Astrocyte (in vitro differentiated cells and primary cell): ENCODE results near the gene MOV10L1. TPM values are rescaled to one million over a fixed set of nuclear protein-coding genes. Genes with fewer than 3 reads are reported as not detected.

ENCODE experiments used
- DNase-seq: peaks from one replicate; pipeline ENCODE4 v3.0.0-alpha.2; 2010; ENCODE audit warnings: low read depth
- FAIRE-seq: peaks from 2 replicates; lab custom pipeline; 2011; peaks lifted over from hg19 to GRCh38; lab: Jason Lieb, UNC
- H2AFZ ChIP-seq: 2 replicates; pipeline ENCODE4 v1.6.0; 2012; ENCODE audit warnings: low read depth, low read length, inconsistent platforms
- H3K27ac ChIP-seq: 2 replicates; pipeline ENCODE4 v1.5.1; 2011; ENCODE audit warnings: low read depth, low read length, inconsistent platforms
- H3K27me3 ChIP-seq: 2 replicates; pipeline ENCODE4 v1.6.0; 2011; ENCODE audit warnings: low read length, inconsistent platforms; ENCODE audit not compliant: insufficient read depth
- H3K36me3 ChIP-seq: 2 replicates; pipeline ENCODE4 v1.5.1; 2011; ENCODE audit warnings: low read length, inconsistent platforms; ENCODE audit not compliant: insufficient read depth
- H3K4me1 ChIP-seq: 2 replicates; pipeline ENCODE4 v1.5.1; 2011; ENCODE audit warnings: low read length, inconsistent platforms; ENCODE audit not compliant: insufficient read depth
- H3K4me2 ChIP-seq: 2 replicates; pipeline ENCODE4 v1.6.0; 2012; ENCODE audit warnings: low read length, inconsistent platforms
- H3K4me3 ChIP-seq: 2 replicates; pipeline ENCODE4 v1.5.1; 2011; ENCODE audit warnings: low read depth, mild to moderate bottlenecking, low read length, inconsistent platforms; ENCODE audit not compliant: insufficient read depth
- H3K79me2 ChIP-seq: 2 replicates; pipeline ENCODE4 v1.6.0; 2012; ENCODE audit warnings: mild to moderate bottlenecking, low read length, inconsistent platforms; ENCODE audit not compliant: insufficient read depth
- H3K9ac ChIP-seq: 2 replicates; pipeline ENCODE4 v1.6.0; 2012; ENCODE audit warnings: mild to moderate bottlenecking, low read length, inconsistent platforms
- H3K9me3 ChIP-seq: 2 replicates; pipeline ENCODE4 v1.5.1; 2012; ENCODE audit warnings: low read depth, mild to moderate bottlenecking, low read length, inconsistent platforms; ENCODE audit not compliant: insufficient read depth
- H4K20me1 ChIP-seq: 2 replicates; pipeline ENCODE4 v1.6.0; 2012; ENCODE audit warnings: low read length, inconsistent platforms; ENCODE audit not compliant: insufficient read depth
- H3K27ac Mint-ChIP-seq: one replicate; pipeline ENCODE4 v1.8.0; 2021; ENCODE audit warnings: mild to moderate bottlenecking, mixed read lengths; ENCODE audit not compliant: unreplicated experiment
- H3K27me3 Mint-ChIP-seq: one replicate; pipeline ENCODE4 v1.8.0; 2021; ENCODE audit warnings: low read depth, mixed read lengths; ENCODE audit not compliant: unreplicated experiment
- H3K36me3 Mint-ChIP-seq: one replicate; pipeline ENCODE4 v1.8.0; 2021; ENCODE audit warnings: low read depth, mixed read lengths; ENCODE audit not compliant: unreplicated experiment
- H3K4me1 Mint-ChIP-seq: one replicate; pipeline ENCODE4 v1.8.0; 2021; ENCODE audit warnings: low read depth, mixed read lengths; ENCODE audit not compliant: unreplicated experiment
- H3K4me3 Mint-ChIP-seq: one replicate; pipeline ENCODE4 v1.8.0; 2021; ENCODE audit warnings: mild to moderate bottlenecking, moderate library complexity, mixed read lengths; ENCODE audit not compliant: unreplicated experiment
- H3K9me3 Mint-ChIP-seq: one replicate; pipeline ENCODE4 v1.8.0; 2021; ENCODE audit warnings: mild to moderate bottlenecking, mixed read lengths; ENCODE audit not compliant: unreplicated experiment
- EZH2 ChIP-seq: IDR thresholded peaks from 2 replicates; pipeline ENCODE4 v1.6.1; 2012; ENCODE audit warnings: mild to moderate bottlenecking, low read length, inconsistent platforms; ENCODE audit not compliant: insufficient read depth
- total RNA-seq: library from RNA; stranded (reverse); gene quantifications from 2 replicates; pipeline ENCODE4 v1.2.1, GENCODE V29; 2021
- TF ChIP-seq, protein P1 (sequence below): IDR thresholded peaks from 2 replicates; pipeline ENCODE4 v1.5.1; 2011; ENCODE audit warnings: low read depth, mild to moderate bottlenecking, inconsistent platforms, low read length, moderate library complexity; ENCODE audit not compliant: insufficient read depth

The MOV10L1 gene
- total RNA-seq, 1 donor from 2014 or later: 0.61 TPM

DNA sequence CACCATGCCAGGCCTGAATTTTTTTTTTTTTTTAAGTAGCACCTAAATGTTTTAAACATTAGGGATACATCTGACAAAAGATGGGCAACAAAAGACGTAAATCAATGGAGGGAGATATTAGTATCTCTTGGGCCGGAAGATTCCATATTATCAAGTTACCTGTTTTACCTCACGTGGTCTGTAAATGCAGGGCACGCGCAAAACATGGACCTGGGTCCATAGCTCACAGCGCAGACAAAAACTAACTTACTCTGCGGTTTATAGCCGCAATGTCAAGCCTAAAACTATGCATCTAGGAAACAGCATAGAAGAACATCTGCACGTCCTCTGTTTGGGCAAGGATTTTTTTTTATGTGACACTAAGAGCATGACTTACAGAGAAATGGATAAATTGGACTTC is 49.2 kb downstream of the MOV10L1 start:
- H3K4me1 ChIP-seq: no peaks in the 10 kb centered on the region
- peaks cover 8% of the 10 kb centered on the region for H3K27me3 Mint-ChIP-seq
- no peak for TF ChIP-seq EZH2
- TF ChIP-seq, protein P1, sequence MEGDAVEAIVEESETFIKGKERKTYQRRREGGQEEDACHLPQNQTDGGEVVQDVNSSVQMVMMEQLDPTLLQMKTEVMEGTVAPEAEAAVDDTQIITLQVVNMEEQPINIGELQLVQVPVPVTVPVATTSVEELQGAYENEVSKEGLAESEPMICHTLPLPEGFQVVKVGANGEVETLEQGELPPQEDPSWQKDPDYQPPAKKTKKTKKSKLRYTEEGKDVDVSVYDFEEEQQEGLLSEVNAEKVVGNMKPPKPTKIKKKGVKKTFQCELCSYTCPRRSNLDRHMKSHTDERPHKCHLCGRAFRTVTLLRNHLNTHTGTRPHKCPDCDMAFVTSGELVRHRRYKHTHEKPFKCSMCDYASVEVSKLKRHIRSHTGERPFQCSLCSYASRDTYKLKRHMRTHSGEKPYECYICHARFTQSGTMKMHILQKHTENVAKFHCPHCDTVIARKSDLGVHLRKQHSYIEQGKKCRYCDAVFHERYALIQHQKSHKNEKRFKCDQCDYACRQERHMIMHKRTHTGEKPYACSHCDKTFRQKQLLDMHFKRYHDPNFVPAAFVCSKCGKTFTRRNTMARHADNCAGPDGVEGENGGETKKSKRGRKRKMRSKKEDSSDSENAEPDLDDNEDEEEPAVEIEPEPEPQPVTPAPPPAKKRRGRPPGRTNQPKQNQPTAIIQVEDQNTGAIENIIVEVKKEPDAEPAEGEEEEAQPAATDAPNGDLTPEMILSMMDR: no peak

DNA sequence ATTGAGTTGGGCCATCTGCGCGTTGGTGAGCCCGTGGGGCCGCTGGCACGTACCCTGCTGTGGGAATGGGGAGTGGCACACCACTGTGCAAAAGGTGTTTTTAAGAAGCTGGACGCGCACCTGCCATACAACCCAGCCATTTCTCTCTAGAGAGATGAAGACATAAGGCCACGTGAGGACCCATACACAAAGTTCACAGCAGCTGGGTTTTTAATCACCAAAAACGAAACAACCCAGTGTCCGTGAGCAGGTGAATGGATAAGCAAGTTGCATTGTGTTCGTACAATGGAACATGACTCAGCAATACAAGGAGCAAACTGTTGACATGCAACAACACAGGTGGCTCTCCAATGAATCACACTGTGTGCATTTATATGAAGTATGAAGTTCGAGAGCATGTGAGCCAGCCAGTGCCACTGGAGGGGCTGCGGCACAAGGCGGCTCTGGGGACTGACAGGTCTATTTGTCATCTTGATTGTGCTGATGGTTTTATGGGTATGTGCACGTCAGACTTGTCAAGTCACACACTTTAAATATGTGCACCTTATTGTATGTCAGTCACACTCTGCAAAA is 50.1 kb downstream of the MOV10L1 start:
- H3K27ac ChIP-seq: no peak overlapping the region
- Mint-ChIP-seq H3K27ac (no peak overlapping the region), H3K27me3 (peaks cover 8% of the 10 kb centered on the region), H3K9me3 (no peaks in the 10 kb centered on the region), H3K36me3 (no peaks in the 10 kb centered on the region), H3K4me3 (no peak overlapping the region), H3K4me1 (peaks cover 10% of the 10 kb centered on the region)
- H3K79me2 ChIP-seq: no peaks in the 10 kb centered on the region
- no peaks in the 10 kb centered on the region for H3K27me3 ChIP-seq
- H3K4me1 ChIP-seq: no peaks in the 10 kb centered on the region
- no peaks in the 10 kb centered on the region for H3K9me3 ChIP-seq
- TF ChIP-seq EZH2: no peak
- TF ChIP-seq, protein P1: no peak
- no peaks in the 10 kb centered on the region for H4K20me1 ChIP-seq
- no peak overlapping the region for H3K4me3 ChIP-seq
- no peaks in the 10 kb centered on the region for H3K36me3 ChIP-seq
- H2AFZ ChIP-seq: no peak overlapping the region
- H3K9ac ChIP-seq: no peak overlapping the region
- FAIRE-seq (no peak), DNase-seq (no peak)
- H3K4me2 ChIP-seq: no peak overlapping the region

More for the DNA sequence above, 49.2 kb downstream of the MOV10L1 start:
- no peak overlapping the region for H3K4me3 Mint-ChIP-seq
- peaks cover 10% of the 10 kb centered on the region for H3K4me1 Mint-ChIP-seq
- no peak overlapping the region for H3K4me3 ChIP-seq
- no peak overlapping the region for H3K27ac ChIP-seq
- no peaks in the 10 kb centered on the region for H3K9me3 ChIP-seq
- no peak for DNase-seq
- H4K20me1 ChIP-seq: no peaks in the 10 kb centered on the region
- H3K9me3 Mint-ChIP-seq: no peaks in the 10 kb centered on the region
- H3K27ac Mint-ChIP-seq: no peak overlapping the region
- no peak overlapping the region for H3K9ac ChIP-seq
- FAIRE-seq: no peak
- no peaks in the 10 kb centered on the region for H3K36me3 ChIP-seq
- no peaks in the 10 kb centered on the region for H3K36me3 Mint-ChIP-seq
- H3K4me2 ChIP-seq: no peak overlapping the region
- no peak overlapping the region for H2AFZ ChIP-seq
- H3K79me2 ChIP-seq: no peaks in the 10 kb centered on the region
- no peaks in the 10 kb centered on the region for H3K27me3 ChIP-seq

DNA sequence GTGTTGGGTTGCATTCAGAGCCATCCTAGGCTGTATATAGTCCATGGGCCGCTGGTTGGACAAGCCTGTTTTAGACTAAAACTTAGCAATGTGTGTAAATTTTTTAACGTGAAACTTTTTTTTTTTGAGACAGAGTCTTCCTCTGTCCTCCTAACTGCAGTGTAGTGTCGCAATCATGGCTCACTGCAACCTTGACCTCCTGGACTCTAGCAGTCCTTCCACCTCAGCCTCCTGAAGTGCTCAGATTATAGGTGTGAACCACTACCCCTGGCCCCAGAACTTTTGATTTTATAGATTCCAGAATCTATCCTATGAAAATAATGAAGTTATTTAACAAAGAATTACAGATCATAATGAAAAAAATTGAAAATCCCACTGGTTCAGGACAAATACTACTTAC is 50.8 kb downstream of the MOV10L1 start:
- Mint-ChIP-seq H3K4me3 (no peak overlapping the region), H3K36me3 (no peaks in the 10 kb centered on the region), H3K4me1 (peaks cover 10% of the 10 kb centered on the region), H3K27me3 (peaks cover 12% of the 10 kb centered on the region), H3K27ac (no peak overlapping the region), H3K9me3 (no peaks in the 10 kb centered on the region)
- no peaks in the 10 kb centered on the region for H4K20me1 ChIP-seq
- no peaks in the 10 kb centered on the region for H3K4me1 ChIP-seq
- H3K9ac ChIP-seq: no peak overlapping the region
- no peaks in the 10 kb centered on the region for H3K9me3 ChIP-seq
- no peaks in the 10 kb centered on the region for H3K36me3 ChIP-seq
- no peak for TF ChIP-seq EZH2
- TF ChIP-seq, protein P1: no peak
- H3K4me2 ChIP-seq: no peak overlapping the region
- H3K27me3 ChIP-seq: no peaks in the 10 kb centered on the region
- DNase-seq: no peak
- no peak overlapping the region for H3K27ac ChIP-seq
- no peak for FAIRE-seq
- H3K79me2 ChIP-seq: no peaks in the 10 kb centered on the region
- H3K4me3 ChIP-seq: no peak overlapping the region
- H2AFZ ChIP-seq: no peak overlapping the region
